ENCODE data around the gene ZNF48. TPM values are rescaled to one million over a fixed set of nuclear protein-coding genes. Genes with fewer than 3 reads are reported as not detected.

The ZNF48 gene
- total and polyA plus RNA-seq, 2 donors (not counting 1 experiment from before 2014, with no cell fraction given) = 8.4 to 13.3 TPM

- Histone ChIP-seq H3K36me3 (replicated peaks in 1 of 2; ENCODE audit: control extremely low read depth in 1 of 2, control insufficient read depth in 1 of 2, extremely low read depth in 1 of 2, insufficient read depth in 2 of 2, low read length in 1 of 2) (no peaks in the 10 kb centered on the region), H3K9ac (ENCODE audit: low read length) (no peak overlapping the region), H2AFZ (ENCODE audit: insufficient read depth, low read depth, low read length, poor library complexity, severe bottlenecking) (no peak overlapping the region), H3K9me3 (ENCODE audit: control extremely low read depth in 1 of 3, control insufficient read depth in 2 of 3, insufficient read depth in 1 of 3, low read length in 2 of 3) (no peaks in the 10 kb centered on the region), H3K79me2 (ENCODE audit: control insufficient read depth, insufficient read depth, low read length) (no peaks in the 10 kb centered on the region), H3K4me2 (replicated peaks; ENCODE audit: low read depth, low read length, poor library complexity, severe bottlenecking) (no peak overlapping the region), H3K4me1 (ENCODE audit: control insufficient read depth in 2 of 2, insufficient read depth in 2 of 2, low read length in 2 of 2) (peaks cover 18 to 19% of the 10 kb centered on the region in 2 donors), H3K27ac (ENCODE audit: low read length in 2 of 2) (no peak overlapping the region), H3K27me3 (replicated peaks in 1 of 4; ENCODE audit: control extremely low read depth in 1 of 4, control insufficient read depth in 3 of 4, insufficient read depth in 4 of 4, low read length in 3 of 4) (no peaks in the 10 kb centered on the region), H4K20me1 (ENCODE audit: control insufficient read depth, insufficient read depth, low read length, poor library complexity, severe bottlenecking) (no peaks in the 10 kb centered on the region), H3K4me3 (ENCODE audit: control extremely low read depth in 1 of 5, extremely low read depth in 1 of 5, insufficient read depth in 1 of 5, low read depth in 2 of 5, low read length in 4 of 5) (no peak overlapping the region)
- POLR2A ChIA-PET = interaction anchor here (0.7 kb wide), 2 partner anchors 36 to 133 kb away, joined by 3 to 4 read pairs; no protein-coding TSS in a partner anchor
- TF ChIP-seq EZH2 (IDR thresholded peaks at IDR 0.05; ENCODE audit: borderline replicate concordance, insufficient read depth, low read depth, low read length, poor library complexity, severe bottlenecking) = no peak
- TF ChIP-seq CTCF (IDR thresholded peaks at IDR 0.05) = no peak
- ATAC-seq (ENCODE audit: low read depth) = no peak
- H3K4me3 Mint-ChIP-seq = no peak overlapping the region
- 100% methylated on average over 3 of the region's 3 CpGs for WGBS (ENCODE audit: insufficient coverage)
- CTCF ChIA-PET = interaction anchor here (0.8 kb wide), 1 partner anchor 12 kb away, joined by 4 read pairs; no protein-coding TSS in a partner anchor
- peak overlapping the region; percentile 8 for H3K27ac Mint-ChIP-seq
- H3K27me3 Mint-ChIP-seq = no peaks in the 10 kb centered on the region
- intact Hi-C loops (cut with micrococcal nuclease) = no loop called here
- no peaks in the 10 kb centered on the region for H3K9me3 Mint-ChIP-seq (ENCODE audit: insufficient read depth)
- no peak for DNase-seq
- peaks cover 25% of the 10 kb centered on the region for H3K4me1 Mint-ChIP-seq
These were observed 42.4 kb downstream of the ZNF48 start for GRCh38 chr16:30437511-30438046.

- no peak for DNase-seq
- Histone ChIP-seq H2AFZ (ENCODE audit: insufficient read depth, low read depth, low read length, poor library complexity, severe bottlenecking) (peak overlapping the region; percentile 28), H3K36me3 (replicated peaks in 1 of 2; ENCODE audit: control extremely low read depth in 1 of 2, control insufficient read depth in 1 of 2, extremely low read depth in 1 of 2, insufficient read depth in 2 of 2, low read length in 1 of 2) (peaks cover 0 to 10% of the 10 kb centered on the region in 2 experiments), H3K79me2 (ENCODE audit: control insufficient read depth, insufficient read depth, low read length) (peaks cover under 1% of the 10 kb centered on the region), H3K4me1 (ENCODE audit: control insufficient read depth in 2 of 2, insufficient read depth in 2 of 2, low read length in 2 of 2) (peaks cover 24 to 27% of the 10 kb centered on the region in 2 donors), H3K4me2 (replicated peaks; ENCODE audit: low read depth, low read length, poor library complexity, severe bottlenecking) (peak overlapping the region; percentile 43), H3K27ac (ENCODE audit: low read length in 2 of 2) (no peak overlapping the region), H3K9me3 (ENCODE audit: control extremely low read depth in 1 of 3, control insufficient read depth in 2 of 3, insufficient read depth in 1 of 3, low read length in 2 of 3) (no peaks in the 10 kb centered on the region), H3K27me3 (replicated peaks in 1 of 4; ENCODE audit: control extremely low read depth in 1 of 4, control insufficient read depth in 3 of 4, insufficient read depth in 4 of 4, low read length in 3 of 4) (no peaks in the 10 kb centered on the region), H3K9ac (ENCODE audit: low read length) (no peak overlapping the region), H4K20me1 (ENCODE audit: control insufficient read depth, insufficient read depth, low read length, poor library complexity, severe bottlenecking) (peaks cover 9% of the 10 kb centered on the region), H3K4me3 (ENCODE audit: control extremely low read depth in 1 of 5, extremely low read depth in 1 of 5, insufficient read depth in 1 of 5, low read depth in 2 of 5, low read length in 4 of 5) (no peak overlapping the region)
- intact Hi-C loops (cut with micrococcal nuclease) = no loop called here
- ATAC-seq (ENCODE audit: low read depth) = peak; percentile 41
- no peaks in the 10 kb centered on the region for H3K27me3 Mint-ChIP-seq
- no CpG with 5 or more reads among the region's 5 CpGs for WGBS (ENCODE audit: insufficient coverage)
- peak overlapping the region; percentile 61 for H3K27ac Mint-ChIP-seq
- ChIA-PET POLR2A (interaction anchor here (0.6 to 0.7 kb wide), 3 partner anchors 10 to 96 kb away, joined by 3 read pairs; partner anchors contain the start of gene ZNF747), CTCF (interaction anchor here (0.6 to 4.0 kb wide), 5 partner anchors 9 to 119 kb away, joined by 3 to 20 read pairs (median 4); partner anchors contain the start of genes DCTPP1 and ZNF764)
- H3K4me1 Mint-ChIP-seq = peaks cover 33% of the 10 kb centered on the region
- TF ChIP-seq EZH2 (IDR thresholded peaks at IDR 0.05; ENCODE audit: borderline replicate concordance, insufficient read depth, low read depth, low read length, poor library complexity, severe bottlenecking) (no peak), CTCF (IDR thresholded peaks at IDR 0.05) (no peak)
- no peaks in the 10 kb centered on the region for H3K9me3 Mint-ChIP-seq (ENCODE audit: insufficient read depth)
- H3K4me3 Mint-ChIP-seq = peak overlapping the region; percentile 1
These were observed 43.6 kb downstream of the ZNF48 start for GRCh38 chr16:30438835-30439234.
